KG1 (cell line): ENCODE results near the gene MAPK8IP1.

Source experiments
- DNase-seq: peaks from one replicate; lab custom pipeline; 2025; lab: John Stamatoyannopoulos, UW

MAPK8IP1 gene

GRCh38 chr11:45860348-45860747 lies 25.1 kb upstream of the MAPK8IP1 start:
- no peak for DNase-seq

GRCh38 chr11:45860764-45861510 lies 24.5 kb upstream of the MAPK8IP1 start:
- DNase-seq: no peak

GRCh38 chr11:45864041-45864440 lies 21.4 kb upstream of the MAPK8IP1 start:
- no peak for DNase-seq

- DNase-seq: no peak
Measured at GRCh38 chr11:45869551-45869950, 15.9 kb upstream of the MAPK8IP1 start.

GRCh38 chr11:45870706-45871105 lies 14.7 kb upstream of the MAPK8IP1 start:
- DNase-seq: no peak

GRCh38 chr11:45871638-45872037 lies 13.8 kb upstream of the MAPK8IP1 start:
- DNase-seq: no peak

- no peak for DNase-seq
Measured at GRCh38 chr11:45872651-45873356, 12.6 kb upstream of the MAPK8IP1 start.

- DNase-seq: no peak
Measured at GRCh38 chr11:45876401-45876800, 9.1 kb upstream of the MAPK8IP1 start.

- DNase-seq: no peak
Measured at GRCh38 chr11:45877221-45877620, 8.2 kb upstream of the MAPK8IP1 start.

- DNase-seq: no peak
Measured at GRCh38 chr11:45877845-45878244, 7.6 kb upstream of the MAPK8IP1 start.

- no peak for DNase-seq
Measured at GRCh38 chr11:45879803-45880686, 5.4 kb upstream of the MAPK8IP1 start.

GRCh38 chr11:45880772-45881570 lies 4.5 kb upstream of the MAPK8IP1 start:
- DNase-seq: no peak

GRCh38 chr11:45881708-45882368 lies 3.6 kb upstream of the MAPK8IP1 start:
- no peak for DNase-seq

- DNase-seq: no peak
Measured at GRCh38 chr11:45884596-45885185, 760 bp upstream of the MAPK8IP1 start.

- no peak for DNase-seq
Measured at GRCh38 chr11:45885921-45886721, 670 bp downstream of the MAPK8IP1 start.

GRCh38 chr11:45886816-45887520 lies 1.5 kb downstream of the MAPK8IP1 start:
- DNase-seq: no peak

GRCh38 chr11:45887587-45887986 lies 2.1 kb downstream of the MAPK8IP1 start:
- no peak for DNase-seq

- no peak for DNase-seq
Measured at GRCh38 chr11:45889555-45889954, 4.1 kb downstream of the MAPK8IP1 start.

GRCh38 chr11:45889966-45890365 lies 4.5 kb downstream of the MAPK8IP1 start:
- DNase-seq: no peak
